Parathyroid adenoma (tissue), 2 donors: ENCODE measurements around the gene SCN4A.

Source experiments
- H2AFZ ChIP-seq: fragments of 300-600 bp; sonication (generic); one replicate; pipeline ENCODE4 v1.7.0; 2017; ENCODE audit warnings: antibody characterized with exemption, mild to moderate bottlenecking
- H3K27ac ChIP-seq: fragments of 300-600 bp; sonication (generic); one replicate; pipeline ENCODE4 v1.7.0; 2017
- H3K27me3 ChIP-seq: fragments of 300-600 bp; sonication (generic); one replicate; pipeline ENCODE4 v1.7.0; 2017; ENCODE audit warnings: low read length; ENCODE audit not compliant: control insufficient read depth, insufficient read depth
- H3K36me3 ChIP-seq: fragments of 300-600 bp; sonication (generic); one replicate; pipeline ENCODE4 v1.7.0; 2017; ENCODE audit warnings: low read length; ENCODE audit not compliant: control insufficient read depth, insufficient read depth
- H3K4me1 ChIP-seq: fragments of 300-600 bp; sonication (generic); one replicate; pipeline ENCODE4 v1.7.0; 2017; ENCODE audit warnings: control low read depth
- H3K4me2 ChIP-seq: fragments of 300-600 bp; sonication (generic); one replicate; pipeline ENCODE4 v1.7.0; 2017; ENCODE audit warnings: low read length
- H3K4me3 ChIP-seq: fragments of 300-600 bp; sonication (generic); one replicate; pipeline ENCODE4 v1.7.0; 2017; ENCODE audit warnings: low read depth, low read length
- H3K79me2 ChIP-seq: fragments of 300-600 bp; sonication (generic); one replicate; pipeline ENCODE4 v1.7.0; 2017; ENCODE audit warnings: control low read depth
- H3K9ac ChIP-seq: fragments of 300-600 bp; sonication (generic); one replicate; pipeline ENCODE4 v1.7.0; 2017; ENCODE audit warnings: mild to moderate bottlenecking
- H3K9me3 ChIP-seq: fragments of 300-600 bp; sonication (generic); one replicate; pipeline ENCODE4 v1.7.0; 2017; ENCODE audit warnings: low read length; ENCODE audit not compliant: control insufficient read depth
- CTCF ChIP-seq: fragments of 300-600 bp; sonication (generic); IDR thresholded peaks from one replicate; pipeline ENCODE4 v1.7.0; 2017; ENCODE audit warnings: antibody characterized with exemption, mild to moderate bottlenecking
- donor health status: primary hyperparathyroidism.

The SCN4A gene

GRCh38 chr17:63928966-63929695, 43.6 kb downstream of the SCN4A start:
- Histone ChIP-seq H3K27ac (no peak overlapping the region), H3K79me2 (no peaks in the 10 kb centered on the region), H3K9ac (no peak overlapping the region), H3K4me2 (no peak overlapping the region), H3K36me3 (no peaks in the 10 kb centered on the region), H3K4me3 (no peak overlapping the region), H2AFZ (no peak overlapping the region), H3K4me1 (no peaks in the 10 kb centered on the region), H3K9me3 (no peaks in the 10 kb centered on the region), H3K27me3 (no peaks in the 10 kb centered on the region)
- no peak for TF ChIP-seq CTCF

GRCh38 chr17:63928172-63928666, 44.5 kb downstream of the SCN4A start:
- Histone ChIP-seq H3K27me3 (no peaks in the 10 kb centered on the region), H3K4me2 (no peak overlapping the region), H3K9me3 (no peaks in the 10 kb centered on the region), H3K79me2 (no peaks in the 10 kb centered on the region), H3K36me3 (no peaks in the 10 kb centered on the region), H3K9ac (no peak overlapping the region), H3K27ac (no peak overlapping the region), H2AFZ (no peak overlapping the region), H3K4me3 (no peak overlapping the region), H3K4me1 (no peaks in the 10 kb centered on the region)
- TF ChIP-seq CTCF, result no peak

GRCh38 chr17:63927464-63928171, 45.1 kb downstream of the SCN4A start:
- Histone ChIP-seq H3K4me3 (no peak overlapping the region), H2AFZ (no peak overlapping the region), H3K9me3 (no peaks in the 10 kb centered on the region), H3K36me3 (no peaks in the 10 kb centered on the region), H3K4me1 (no peaks in the 10 kb centered on the region), H3K27me3 (no peaks in the 10 kb centered on the region), H3K9ac (no peak overlapping the region), H3K27ac (no peak overlapping the region), H3K79me2 (no peaks in the 10 kb centered on the region), H3K4me2 (no peak overlapping the region)
- TF ChIP-seq CTCF, result no peak

GRCh38 chr17:63926164-63926563, 46.6 kb downstream of the SCN4A start:
- Histone ChIP-seq H3K36me3 (no peaks in the 10 kb centered on the region), H3K79me2 (no peaks in the 10 kb centered on the region), H3K27me3 (no peaks in the 10 kb centered on the region), H3K9me3 (no peaks in the 10 kb centered on the region), H3K4me2 (no peak overlapping the region), H3K27ac (no peak overlapping the region), H3K9ac (no peak overlapping the region), H3K4me1 (no peaks in the 10 kb centered on the region), H3K4me3 (no peak overlapping the region), H2AFZ (no peak overlapping the region)
- TF ChIP-seq CTCF, result no peak
